Left lobe of liver (tissue), 2 donors: ENCODE results near the gene P2RX1. TPM values are rescaled to one million over a fixed set of nuclear protein-coding genes. Genes with fewer than 3 reads are reported as not detected.
A peak's percentile ranks its signal among the peaks of the same experiment; 100 is the strongest.

Experiments
- ATAC-seq: fragments of 200-7000 bp; cut with Tn5 transposase; one replicate; pipeline ENCODE4 v1.9.1; 2020; ENCODE audit warnings: mild to moderate bottlenecking, moderate library complexity
- DNase-seq: peaks from one replicate; pipeline ENCODE4 v3.0.0-alpha.2; 2020; ENCODE audit warnings: low spot score
- total RNA-seq: library from RNA; stranded (reverse); gene quantifications from one replicate; pipeline ENCODE4 v1.2.1, GENCODE V29; 2021
- donor health status: DM: no; HTN: no; CAD: no; lungs with moderate emphysema.
- donor health status: DM: no; HTN: yes; CAD: no.

The P2RX1 gene
- total RNA-seq, 1 donor from 2014 or later, result 0.13 TPM

GRCh38 chr17:3907483-3908216 is 8.6 kb downstream of the P2RX1 start:
- DNase-seq (no peak), ATAC-seq (peak; percentile 23)

- ATAC-seq, result no peak
- DNase-seq, result no peak
Measured at GRCh38 chr17:3906881-3907280, 9.4 kb downstream of the P2RX1 start.

- ATAC-seq (no peak), DNase-seq (no peak)
Measured at GRCh38 chr17:3905017-3905520, 11.2 kb downstream of the P2RX1 start.

- DNase-seq (no peak), ATAC-seq (no peak)
Measured at GRCh38 chr17:3904501-3904900, 11.8 kb downstream of the P2RX1 start.

GRCh38 chr17:3903881-3904290 is 12.4 kb downstream of the P2RX1 start:
- no peak for DNase-seq
- no peak for ATAC-seq

GRCh38 chr17:3903051-3903825 is 13.0 kb downstream of the P2RX1 start:
- DNase-seq (no peak), ATAC-seq (no peak)

- DNase-seq (no peak), ATAC-seq (no peak)
Measured at GRCh38 chr17:3900646-3901045, 15.6 kb downstream of the P2RX1 start.

GRCh38 chr17:3897731-3898130 is 18.5 kb downstream of the P2RX1 start:
- no peak for DNase-seq
- ATAC-seq, result no peak

- no peak for DNase-seq
- ATAC-seq, result no peak
Measured at GRCh38 chr17:3896968-3897235, 19.4 kb downstream of the P2RX1 start.

GRCh38 chr17:3896108-3896967 is 19.9 kb downstream of the P2RX1 start:
- ATAC-seq (no peak), DNase-seq (no peak)

- DNase-seq (no peak), ATAC-seq (no peak)
Measured at GRCh38 chr17:3895354-3895753, 20.9 kb downstream of the P2RX1 start.

GRCh38 chr17:3894911-3895343 is 21.3 kb downstream of the P2RX1 start:
- no peak for DNase-seq
- no peak for ATAC-seq

GRCh38 chr17:3894188-3894587 is 22.1 kb downstream of the P2RX1 start:
- no peak for DNase-seq
- ATAC-seq, result no peak

GRCh38 chr17:3893720-3894116 is 22.5 kb downstream of the P2RX1 start:
- DNase-seq, result no peak
- ATAC-seq, result no peak

GRCh38 chr17:3893003-3893719 is 23.1 kb downstream of the P2RX1 start, which contains the start of gene CAMKK1:
CAMKK1 (minus strand) TSS chr17:3893053; CDS start chr17:3885687, 7,366 bp downstream.
- peak; percentile 82 for DNase-seq
- peak; percentile 87 for ATAC-seq

- DNase-seq, result peak; percentile 66
- peak; percentile 38 for ATAC-seq
Measured at GRCh38 chr17:3892095-3892998, 23.9 kb downstream of the P2RX1 start.

GRCh38 chr17:3891626-3892094 is 24.6 kb downstream of the P2RX1 start:
- no peak for ATAC-seq
- DNase-seq, result no peak

GRCh38 chr17:3890878-3891219 is 25.4 kb downstream of the P2RX1 start:
- ATAC-seq (no peak), DNase-seq (no peak)

GRCh38 chr17:3890082-3890877 is 26.0 kb downstream of the P2RX1 start:
- no peak for DNase-seq
- no peak for ATAC-seq
